K562 (cell line): ENCODE data around the gene PRR14L. TPM values are rescaled to one million over a fixed set of nuclear protein-coding genes. Genes with fewer than 3 reads are reported as not detected.

Experiments
- ATAC-seq: fragments of 200-7000 bp; cut with Tn5 transposase; 3 replicates; pipeline ENCODE4 v1.9.1; 2020; ENCODE audit warnings: moderate library complexity
- BruUV-seq: library from RNA; stranded (reverse); fragments of 400-500 nt; replicated peaks from 2 replicates; lab custom pipeline; 2021; lab: Mats Ljungman, UMichigan
- CTCF ChIA-PET: fragments of 300-600 bp; formaldehyde crosslinking; extraction: SDS; loops from one replicate; lab custom pipeline; 2021; ENCODE audit warnings: low intra/inter-chr PET ratio; lab: Yijun Ruan, JAX
- POLR2A ChIA-PET: fragments of 300-600, 350-650 bp; sonication (Branson Sonifier 250); formaldehyde crosslinking; extraction: SDS; loops from one replicate; lab custom pipeline; 2021; ENCODE audit warnings: antibody characterized with exemption, inconsistent platforms; lab: Yijun Ruan, JAX
- DNase-seq, 4 experiments: peaks; one replicate each; pipeline versions ENCODE4 v3.0.0 to v3.0.0-alpha.2; 2011 to 2018; ENCODE audit warnings: low spot score in 3 of 4, mixed read lengths in 3 of 4; ENCODE audit errors: extremely low read depth in 1 of 4
- FAIRE-seq: peaks from 2 replicates; lab custom pipeline; 2011; peaks lifted over from hg19 to GRCh38; lab: Jason Lieb, UNC
- H2AFZ ChIP-seq: 2 replicates; pipeline ENCODE4 v1.6.0; 2011; ENCODE audit warnings: low read depth, low read length, control low read depth, inconsistent platforms
- H3K27ac ChIP-seq: fragments of 200-600 bp; 3 replicates; pipeline ENCODE4 v1.8.0; 2011; ENCODE audit warnings: low read depth, mild to moderate bottlenecking, control low read depth, inconsistent platforms, low read length, moderate library complexity, mixed read lengths; ENCODE audit errors: extremely low read depth
- H3K27me3 ChIP-seq, 2 experiments: fragments of 300-600 bp in 1 of 2; 2 replicates in 1 of 2; 3 replicates in 1 of 2; pipeline versions ENCODE4 v1.6.0 to v1.8.0; 2011; ENCODE audit warnings: inconsistent platforms in 2 of 2, low read length in 2 of 2, mild to moderate bottlenecking in 1 of 2, mixed read lengths in 1 of 2, moderate library complexity in 1 of 2; ENCODE audit not compliant: control insufficient read depth in 2 of 2, insufficient read depth in 2 of 2
- H3K36me3 ChIP-seq: fragments of 300-600 bp; 3 replicates; pipeline ENCODE4 v1.8.0; 2011; ENCODE audit warnings: mild to moderate bottlenecking, low read length, inconsistent platforms; ENCODE audit not compliant: control insufficient read depth, insufficient read depth
- H3K4me1 ChIP-seq, 2 experiments: fragments of 200-600 bp in 1 of 2; replicated peaks in 1 of 2; 2 replicates in 1 of 2; 3 replicates in 1 of 2; pipeline versions ENCODE4 v1.5.1 to v1.8.0; 2011; ENCODE audit warnings: inconsistent platforms in 2 of 2, low read length in 2 of 2, mild to moderate bottlenecking in 1 of 2, mixed read lengths in 1 of 2, moderate library complexity in 1 of 2; ENCODE audit not compliant: control insufficient read depth in 2 of 2, insufficient read depth in 2 of 2
- H3K4me2 ChIP-seq: 2 replicates; pipeline ENCODE4 v1.6.1; 2011; ENCODE audit warnings: low read length, control low read depth, inconsistent platforms, mixed read lengths; ENCODE audit not compliant: insufficient read depth
- H3K4me3 ChIP-seq: fragments of 200-600 bp; sonication (generic), shearing (Covaris generic); 2 replicates; pipeline ENCODE4 v1.5.1; 2016; ENCODE audit warnings: control low read depth, inconsistent platforms
- H3K79me2 ChIP-seq: fragments of 200-600 bp; 3 replicates; pipeline ENCODE4 v1.8.0; 2011; ENCODE audit warnings: low read length, inconsistent platforms; ENCODE audit not compliant: control insufficient read depth, insufficient read depth
- H3K9ac ChIP-seq, 2 experiments: 2 replicates each; pipeline versions ENCODE4 v1.6.0 to v1.6.1; 2011; ENCODE audit warnings: low read depth in 2 of 2, low read length in 2 of 2, control low read depth in 1 of 2, inconsistent platforms in 1 of 2, mild to moderate bottlenecking in 1 of 2, mixed read lengths in 1 of 2; ENCODE audit not compliant: insufficient read depth in 1 of 2
- H3K9me1 ChIP-seq: one replicate; pipeline ENCODE4 v1.6.0; 2011; ENCODE audit warnings: inconsistent platforms, mild to moderate bottlenecking, low read length, moderate library complexity; ENCODE audit not compliant: control insufficient read depth, insufficient read depth
- H3K9me3 ChIP-seq: replicated peaks from 2 replicates; pipeline ENCODE4 v1.5.1; 2011; ENCODE audit warnings: low read depth, low read length, inconsistent platforms; ENCODE audit not compliant: control insufficient read depth, insufficient read depth
- H4K20me1 ChIP-seq: replicated peaks from 2 replicates; pipeline ENCODE4 v1.6.1; 2011; ENCODE audit warnings: low read length, inconsistent platforms, mixed read lengths; ENCODE audit not compliant: control insufficient read depth, insufficient read depth
- AFF4 ChIP-seq: sonication (generic); formaldehyde crosslinking; IDR thresholded peaks from 2 replicates; pipeline ENCODE4 v1.8.0; 2023; ENCODE audit warnings: mild to moderate bottlenecking, missing genetic modification reagents
- HCFC1 ChIP-seq: IDR thresholded peaks from 2 replicates; pipeline ENCODE4 v1.6.1; 2012; ENCODE audit warnings: low read depth, low read length, improper control_type of control experiment
- SIX5 ChIP-seq, 2 experiments: IDR thresholded peaks; 2 replicates each; pipeline ENCODE4 v1.6.1; 2011; ENCODE audit warnings: low read length in 2 of 2, borderline replicate concordance in 1 of 2, low read depth in 1 of 2, mild to moderate bottlenecking in 1 of 2, moderate library complexity in 1 of 2; ENCODE audit not compliant: insufficient read depth in 1 of 2
- TSC22D4 ChIP-seq: fragments of 450-650 bp; IDR thresholded peaks from 2 replicates; pipeline ENCODE4 v1.6.1; 2016; ENCODE audit warnings: missing genetic modification characterization, missing biosample characterization, control low read depth
- ZNF75A ChIP-seq: fragments of 450-650 bp; formaldehyde crosslinking; IDR thresholded peaks from 2 replicates; pipeline ENCODE4 v1.4.0; 2020; ENCODE audit warnings: mild to moderate bottlenecking
- WGBS: fragments of 100-300 bp; shearing (Covaris generic); methylation state at CpG from one replicate; pipeline ENCODE4 v1.1.6; 2016; ENCODE audit warnings: low coverage, mixed read lengths; ENCODE audit not compliant: insufficient coverage; ENCODE audit errors: missing lambda C conversion rate; 5-methylcytosine and 5-hydroxymethylcytosine counted together
- in situ Hi-C: fragments of 300-500 bp; cut with MboI; formaldehyde crosslinking; loops from 4 replicates; pipeline ENCODE4 v1.15.0; 2018; ENCODE audit warnings: inconsistent platforms, mixed read lengths
- intact Hi-C: fragments of 100-400 bp; cut with micrococcal nuclease; formaldehyde crosslinking; loops from 2 replicates; pipeline ENCODE4 v1.14.2; 2022
- polyA plus RNA-seq, 8 experiments: library from polyadenylated mRNA; depleted of rRNA in 4 of 8; stranded (reverse) in 5 of 8; unstranded in 3 of 8; fragments of >200 nt; fragmentation: Nextera tagmentation in 2 of 8; fragmentation: Illumina TruSeq in 1 of 8; extraction: Ambion mirVana in 2 of 8; extraction: Trizol in 1 of 8; gene quantifications; 2 replicates each; pipeline versions ENCODE4 v1.2.1 to v1.2.3, GENCODE V29; 2011 to 2014; ENCODE audit warnings: inconsistent platforms in 1 of 8, missing spikeins in 1 of 8
- total RNA-seq, 7 experiments: library from RNA; depleted of rRNA in 6 of 7; stranded (reverse); fragments of >200 nt in 6 of 7; fragmentation: Illumina TruSeq in 2 of 7; extraction: Trizol in 2 of 7; gene quantifications; 2 replicates each; pipeline versions ENCODE4 v1.2.1 to v1.2.3, GENCODE V29; 2011 to 2021; ENCODE audit warnings: low replicate concordance in 1 of 7
- TF ChIP-seq, protein P1 (sequence below): fragments of 250-450 bp; sonication (Bioruptor Pico); IDR thresholded peaks from 2 replicates; pipeline ENCODE4 v1.5.0; 2021; ENCODE audit warnings: mild to moderate bottlenecking, moderate library complexity
- TF ChIP-seq, protein P2 (sequence below), 2 experiments: fragments of 450-650 bp in 1 of 2; sonication (generic) in 1 of 2; formaldehyde crosslinking; conservative IDR thresholded peaks; 2 replicates each; pipeline versions ENCODE4 v1.4.0 to v1.8.1; 2020 to 2022; ENCODE audit warnings: mild to moderate bottlenecking in 1 of 2, missing genetic modification reagents in 1 of 2
- TF ChIP-seq, protein P3 (sequence below): fragments of 450-650 bp; formaldehyde crosslinking; IDR thresholded peaks from 2 replicates; pipeline ENCODE4 v1.4.0; 2022; ENCODE audit warnings: mild to moderate bottlenecking, moderate library complexity

Gene PRR14L
- total and polyA plus RNA-seq, 9 of the 15 experiments (the other 6 are each of a cell fraction or from before 2014, with no cell fraction given), result 2.8 to 36.3 (median 12.3) TPM

GRCh38 chr22:31768422-31769059 is 18.6 kb upstream of the PRR14L start (continued):
- no peak for TF ChIP-seq AFF4 (CRISPR knock-in tag)
- no peak for TF ChIP-seq ZNF75A (CRISPR knock-in tag)

DNA sequence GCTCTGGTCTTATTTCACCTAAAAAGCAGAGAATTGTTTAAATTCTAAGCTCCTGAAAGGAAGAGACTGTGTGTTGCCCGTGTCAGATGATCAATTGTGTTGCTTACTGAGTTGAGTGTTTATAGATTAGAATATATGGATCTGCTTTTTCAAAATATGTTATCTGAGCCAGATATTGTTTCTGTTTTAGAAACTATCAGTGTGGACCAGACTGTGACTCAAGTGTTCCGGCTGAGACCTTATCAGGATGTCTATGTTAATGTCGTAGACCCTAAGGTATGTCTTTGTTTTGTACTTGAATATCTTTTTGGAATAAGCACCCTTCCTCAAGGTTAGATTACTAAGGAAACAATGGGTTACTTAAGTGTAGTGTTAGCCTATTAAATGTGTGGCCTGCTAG is 14.9 kb upstream of the PRR14L start:
- H3K4me1 ChIP-seq, result peaks cover 0 to 3% of the 10 kb centered on the region in 2 experiments; a peak in 2 of 5 replicates
- H3K9me1 ChIP-seq, result no peaks in the 10 kb centered on the region
- H3K79me2 ChIP-seq, result no peaks in the 10 kb centered on the region
- H3K9ac ChIP-seq, result no peak overlapping the region
- H3K27ac ChIP-seq, result no peak overlapping the region; the same call in 2 of the 3 replicates
- DNase-seq (peak in 2 of 4 experiments; percentile 27), ATAC-seq (no peak), FAIRE-seq (no peak)
- H3K9me3 ChIP-seq, result no peaks in the 10 kb centered on the region
- no TSS peak for BruUV-seq
- H3K4me2 ChIP-seq, result no peak overlapping the region; the same call in 1 of the 2 replicates
- 16% methylated on average over 3 of the region's 3 CpGs for WGBS
- no peak overlapping the region for H3K4me3 ChIP-seq
- no peaks in the 10 kb centered on the region for H4K20me1 ChIP-seq
- no peaks in the 10 kb centered on the region for H3K27me3 ChIP-seq
- intact Hi-C loops (no loop called here), in situ Hi-C loops (no loop called here)
- H2AFZ ChIP-seq, result no peak overlapping the region
- ChIA-PET CTCF (no interaction called here), POLR2A (interaction anchor here (0.9 kb wide), 1 partner anchor 21 kb away, joined by 3 read pairs; no protein-coding TSS in a partner anchor)
- peaks cover 33% of the 10 kb centered on the region for H3K36me3 ChIP-seq
- TF ChIP-seq TSC22D4, result no peak
- TF ChIP-seq, protein P1, sequence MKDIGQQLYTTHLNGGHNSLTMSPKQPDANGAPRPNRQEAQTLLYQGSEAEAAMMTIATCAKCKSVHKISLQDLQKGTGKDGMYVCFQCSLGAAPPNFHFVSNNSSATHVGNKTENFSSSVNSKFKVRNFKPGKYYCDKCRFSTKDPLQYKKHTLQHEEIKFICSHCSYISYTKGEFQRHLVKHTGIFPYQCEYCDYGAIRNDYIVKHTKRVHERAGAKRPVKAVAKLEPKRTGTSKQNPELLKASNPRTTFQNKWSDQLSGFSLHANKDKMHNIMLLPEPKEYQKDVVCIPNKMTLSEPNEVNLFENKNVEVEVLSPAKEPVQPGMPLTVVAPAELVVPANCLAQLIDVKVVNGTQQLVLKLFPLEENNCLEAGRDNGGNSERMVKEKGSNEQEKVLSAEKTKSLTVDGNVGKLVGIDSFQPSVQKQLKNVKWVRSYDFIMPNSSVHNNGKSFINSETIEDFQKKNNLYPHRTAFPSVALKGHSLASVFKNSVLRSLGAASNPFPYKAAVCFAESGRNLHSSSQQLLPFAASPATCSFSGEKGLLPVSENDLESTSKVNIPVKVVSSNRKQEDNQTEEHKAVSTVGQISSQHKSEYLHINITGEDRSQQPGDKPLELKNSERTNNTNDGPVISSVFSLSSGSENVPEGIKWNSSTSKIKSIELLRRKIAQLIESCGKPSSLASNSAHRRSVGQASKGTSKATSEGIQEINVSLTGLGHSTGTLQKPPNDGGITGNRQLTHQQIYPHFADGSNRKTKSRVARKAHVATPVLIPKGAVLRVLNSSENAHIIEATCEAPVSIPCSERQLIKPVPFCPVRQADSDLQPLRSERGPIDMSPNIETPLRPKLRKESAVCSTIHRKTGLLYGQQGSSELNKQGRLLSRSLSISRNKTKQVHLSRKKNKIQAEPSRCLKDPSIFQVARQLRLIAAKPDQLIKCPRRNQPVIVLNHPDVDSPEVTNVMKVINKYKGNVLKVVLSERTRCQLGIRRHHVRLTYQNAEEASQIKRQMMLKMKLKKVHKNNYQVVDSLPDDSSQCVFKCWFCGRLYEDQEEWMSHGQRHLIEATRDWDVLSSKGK, result no peak
- TF ChIP-seq, protein P2, sequence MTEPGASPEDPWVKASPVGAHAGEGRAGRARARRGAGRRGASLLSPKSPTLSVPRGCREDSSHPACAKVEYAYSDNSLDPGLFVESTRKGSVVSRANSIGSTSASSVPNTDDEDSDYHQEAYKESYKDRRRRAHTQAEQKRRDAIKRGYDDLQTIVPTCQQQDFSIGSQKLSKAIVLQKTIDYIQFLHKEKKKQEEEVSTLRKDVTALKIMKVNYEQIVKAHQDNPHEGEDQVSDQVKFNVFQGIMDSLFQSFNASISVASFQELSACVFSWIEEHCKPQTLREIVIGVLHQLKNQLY (CRISPR knock-in tag; conservative IDR thresholded peaks at IDR 0.05), result no peak
- no peak for TF ChIP-seq HCFC1
- TF ChIP-seq SIX5 (IDR thresholded peaks at IDR 0.05; ENCODE audit: borderline replicate concordance in 1 of 2, insufficient read depth in 1 of 2, low read depth in 1 of 2, low read length in 2 of 2), result no peak
- TF ChIP-seq, protein P3, sequence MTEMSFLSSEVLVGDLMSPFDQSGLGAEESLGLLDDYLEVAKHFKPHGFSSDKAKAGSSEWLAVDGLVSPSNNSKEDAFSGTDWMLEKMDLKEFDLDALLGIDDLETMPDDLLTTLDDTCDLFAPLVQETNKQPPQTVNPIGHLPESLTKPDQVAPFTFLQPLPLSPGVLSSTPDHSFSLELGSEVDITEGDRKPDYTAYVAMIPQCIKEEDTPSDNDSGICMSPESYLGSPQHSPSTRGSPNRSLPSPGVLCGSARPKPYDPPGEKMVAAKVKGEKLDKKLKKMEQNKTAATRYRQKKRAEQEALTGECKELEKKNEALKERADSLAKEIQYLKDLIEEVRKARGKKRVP (CRISPR knock-in tag), result no peak
